ENCODE results near the gene FBLN2. TPM values are rescaled to one million over a fixed set of nuclear protein-coding genes. Genes with fewer than 3 reads are reported as not detected.
"Not testable (repeated sequence)": the region's sequence is repeated elsewhere in the genome, so short reads cannot be mapped to it uniquely, and the experiment has no call there.

FBLN2 gene
- total RNA-seq, 2 experiments from 2014 or later: 8.4 to 13.7 TPM

GRCh38 chr3:13561967-13562366 is 13.0 kb downstream of the FBLN2 start:
- DNase-seq (no peak), ATAC-seq (no peak)
- Mint-ChIP-seq H3K9me3 (no peaks in the 10 kb centered on the region), H3K27me3 (no peaks in the 10 kb centered on the region), H3K36me3 (ENCODE audit: low read depth) (no peaks in the 10 kb centered on the region), H3K4me1 (ENCODE audit: low read depth) (peaks cover 25% of the 10 kb centered on the region), H3K27ac (no peak overlapping the region), H3K4me3 (no peak overlapping the region)
- no peak for TF ChIP-seq CTCF (IDR thresholded peaks at IDR 0.05)
- intact Hi-C loops (cut with micrococcal nuclease): no loop called here
- POLR2A ChIA-PET: interaction anchor here (1.4 kb wide), 1 partner anchor 14 kb away, joined by 6 read pairs; no protein-coding TSS in a partner anchor
- CTCF ChIA-PET: interaction anchor here (1.1 to 1.6 kb wide), 3 partner anchors 17 to 62 kb away, joined by 3 to 4 read pairs (median 4); no protein-coding TSS in a partner anchor

- H3K27me3 Mint-ChIP-seq; H3K36me3 Mint-ChIP-seq (ENCODE audit: low read depth); H3K4me3 Mint-ChIP-seq; DNase-seq; H3K27ac Mint-ChIP-seq; intact Hi-C loops (cut with micrococcal nuclease); ATAC-seq; H3K9me3 Mint-ChIP-seq; CTCF ChIA-PET: not testable (repeated sequence)
- POLR2A ChIA-PET: interaction anchor here (1.4 kb wide), 1 partner anchor 13 kb away, joined by 6 read pairs; no protein-coding TSS in a partner anchor
- peaks cover 21% of the 10 kb centered on the region for H3K4me1 Mint-ChIP-seq (ENCODE audit: low read depth)
Observed at GRCh38 chr3:13562421-13562820, 13.5 kb downstream of the FBLN2 start.

- Mint-ChIP-seq H3K4me3 (no peak overlapping the region), H3K27ac (no peak overlapping the region), H3K27me3 (no peaks in the 10 kb centered on the region), H3K9me3 (no peaks in the 10 kb centered on the region), H3K36me3 (ENCODE audit: low read depth) (no peaks in the 10 kb centered on the region), H3K4me1 (ENCODE audit: low read depth) (peaks cover 17% of the 10 kb centered on the region)
- ATAC-seq: no peak
- CTCF ChIA-PET: interaction anchor here (0.7 to 1.9 kb wide), 3 partner anchors 27 to 85 kb away, joined by 3 to 7 read pairs (median 3); no protein-coding TSS in a partner anchor
- POLR2A ChIA-PET: no interaction called here
- no peak for DNase-seq
- TF ChIP-seq CTCF (IDR thresholded peaks at IDR 0.05): no peak
- intact Hi-C loops (cut with micrococcal nuclease): no loop called here
Observed at GRCh38 chr3:13563321-13563720, 14.4 kb downstream of the FBLN2 start.

GRCh38 chr3:13563911-13564310 is 15.0 kb downstream of the FBLN2 start:
- CTCF ChIA-PET: interaction anchor here (1.1 to 1.9 kb wide), 2 partner anchors 27 to 68 kb away, joined by 3 to 7 read pairs; no protein-coding TSS in a partner anchor
- H3K27me3 Mint-ChIP-seq: no peaks in the 10 kb centered on the region
- H3K4me3 Mint-ChIP-seq: no peak overlapping the region
- no peaks in the 10 kb centered on the region for H3K9me3 Mint-ChIP-seq
- H3K36me3 Mint-ChIP-seq (ENCODE audit: low read depth): no peaks in the 10 kb centered on the region
- no peak overlapping the region for H3K27ac Mint-ChIP-seq
- no peak for DNase-seq
- intact Hi-C loops (cut with micrococcal nuclease): no loop called here
- H3K4me1 Mint-ChIP-seq (ENCODE audit: low read depth): peaks cover 17% of the 10 kb centered on the region
- ATAC-seq: no peak
- POLR2A ChIA-PET: no interaction called here
- no peak for TF ChIP-seq CTCF (IDR thresholded peaks at IDR 0.05)

GRCh38 chr3:13564751-13565560 is 16.0 kb downstream of the FBLN2 start:
- Mint-ChIP-seq H3K9me3 (no peaks in the 10 kb centered on the region), H3K4me1 (ENCODE audit: low read depth) (peaks cover 12% of the 10 kb centered on the region), H3K27ac (no peak overlapping the region), H3K4me3 (no peak overlapping the region), H3K36me3 (ENCODE audit: low read depth) (no peaks in the 10 kb centered on the region), H3K27me3 (no peaks in the 10 kb centered on the region)
- ATAC-seq (peak; percentile 92), DNase-seq (peak; percentile 56)
- CTCF ChIA-PET: interaction anchor here (1.0 to 1.9 kb wide), 2 partner anchors 36 to 69 kb away, joined by 3 to 7 read pairs; no protein-coding TSS in a partner anchor
- intact Hi-C loops (cut with micrococcal nuclease): no loop called here
- POLR2A ChIA-PET: no interaction called here
- TF ChIP-seq CTCF (IDR thresholded peaks at IDR 0.05): no peak

Measured in activated CD8-positive, alpha-beta T cell treated with anti-CD3 and anti-CD28 coated beads for 36 hours (primary cell).